ENCODE data around the gene CMIP.

GRCh38 chr16:81591545-81591870 lies 146.9 kb downstream of the CMIP start:
- TF ChIP-seq BMI1 (IDR thresholded peaks at IDR 0.05; ENCODE audit: borderline replicate concordance) = no peak
- no peak for TF ChIP-seq BCLAF1 (IDR thresholded peaks at IDR 0.05)
- no peak for TF ChIP-seq CBX5 (IDR thresholded peaks at IDR 0.05; ENCODE audit: low read depth)
- TF ChIP-seq EZH2 (IDR thresholded peaks at IDR 0.05; ENCODE audit: borderline replicate concordance, control insufficient read depth, low read depth, low read length) = no peak
- TF ChIP-seq ESRRA (IDR thresholded peaks at IDR 0.05; ENCODE audit: low read length) = no peak
- TF ChIP-seq JUND (IDR thresholded peaks at IDR 0.05; ENCODE audit: low read depth, low read length) = no peak
- no peak for TF ChIP-seq USF1 (IDR thresholded peaks at IDR 0.05; ENCODE audit: borderline replicate concordance, extremely low read length, insufficient read depth, low read depth, low read length)
- TF ChIP-seq CTCF (IDR thresholded peaks at IDR 0.05 in 2 of 3, conservative IDR thresholded peaks at IDR 0.05 in 1 of 3; ENCODE audit: control insufficient read depth in 2 of 3, extremely low read depth in 1 of 3, insufficient read depth in 1 of 3, low read depth in 3 of 3, low read length in 3 of 3) = no peak
- no peak for TF ChIP-seq RCOR1 (conservative IDR thresholded peaks at IDR 0.05; ENCODE audit: low read depth, low read length)
- no peak for TF ChIP-seq MAX (IDR thresholded peaks at IDR 0.05; ENCODE audit: low read depth, low read length)
- TF ChIP-seq NRF1 (conservative IDR thresholded peaks at IDR 0.05; ENCODE audit: low read depth, low read length) = no peak
- no peak for TF ChIP-seq ELK1 (IDR thresholded peaks at IDR 0.05; ENCODE audit: low read depth, low read length)
- no peak for TF ChIP-seq MXI1 (IDR thresholded peaks at IDR 0.05; ENCODE audit: low read depth, low read length)
- no peak for TF ChIP-seq SKIL (IDR thresholded peaks at IDR 0.05; ENCODE audit: low read depth, poor library complexity, severe bottlenecking)

All from GM12878 (cell line).